ENCODE results near the gene GMNC.

DNA sequence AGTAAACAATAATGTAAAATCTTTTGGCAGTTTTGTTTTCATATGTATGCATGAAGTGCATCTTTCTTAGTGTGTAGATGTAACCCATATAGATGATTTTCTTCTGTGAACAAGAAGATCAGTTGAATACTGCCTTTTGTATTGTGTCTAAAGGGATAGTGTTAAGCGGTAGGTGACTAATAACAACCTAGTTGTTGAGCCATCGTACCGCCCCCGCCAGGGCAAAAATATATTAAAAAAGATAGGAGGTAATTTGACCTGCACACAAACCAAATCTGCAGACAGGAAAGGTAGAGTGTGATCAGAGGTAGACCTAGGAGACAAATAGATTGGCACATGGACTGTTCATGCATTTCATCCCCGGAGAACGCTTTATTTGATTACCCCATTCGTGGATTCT lies 3.3 kb upstream of the GMNC start:
- no peak for TF ChIP-seq CTCF (IDR thresholded peaks at IDR 0.05; ENCODE audit: low read depth, low read length, poor library complexity, severe bottlenecking)
- no peak for TF ChIP-seq EZH2phosphoT487 (IDR thresholded peaks at IDR 0.05; ENCODE audit: borderline replicate concordance, low read length)
